ENCODE measurements around the gene LRRC26.

Gene LRRC26

DNA sequence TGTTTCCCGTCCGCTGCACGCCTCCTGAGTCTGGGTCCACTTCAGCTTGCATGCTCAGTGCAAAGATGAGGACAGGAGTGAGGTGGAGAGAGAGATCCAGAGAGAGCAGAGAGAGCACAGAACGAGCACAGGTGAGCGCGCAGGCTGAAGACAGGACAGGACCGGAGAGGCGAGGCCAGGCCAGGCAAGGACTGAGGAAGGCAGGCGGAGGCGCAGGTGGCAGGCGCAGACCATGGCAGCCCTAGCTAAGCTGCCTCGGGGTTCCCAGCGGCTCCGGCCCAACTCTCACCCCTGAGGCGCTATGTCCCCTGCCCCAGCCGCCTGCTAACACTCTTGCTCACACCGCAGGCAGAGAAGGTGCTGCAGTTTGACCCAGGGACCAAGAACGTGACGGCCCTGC, 21.2 kb downstream of the LRRC26 start:
- no peak overlapping the region for H3K27ac ChIP-seq (ENCODE audit: low read depth, low read length)
- peaks cover 4% of the 10 kb centered on the region; the same call in 1 of the 2 replicates for H3K27me3 ChIP-seq (ENCODE audit: control insufficient read depth, low read length)

DNA sequence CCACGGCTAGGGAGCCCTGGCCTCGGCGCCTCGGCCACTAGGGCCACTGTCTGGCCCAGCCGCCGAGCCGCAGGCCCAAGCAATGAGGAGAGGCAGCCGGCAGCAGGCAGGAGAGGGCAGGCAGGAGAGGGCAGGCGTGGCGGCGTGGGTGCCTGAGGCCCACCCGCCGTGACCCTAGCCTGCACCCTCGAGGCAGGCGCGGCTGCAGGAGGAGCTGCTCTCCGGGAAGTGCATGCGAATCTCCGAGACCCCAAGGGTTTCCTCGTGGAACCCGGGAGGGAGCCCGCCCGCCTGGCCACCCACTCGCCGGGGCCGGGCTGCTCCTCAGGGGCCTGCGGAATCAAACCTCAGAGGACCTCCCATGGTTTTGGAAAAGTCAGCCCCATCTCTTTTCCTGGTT, 21.6 kb downstream of the LRRC26 start:
- TF ChIP-seq EZH2phosphoT487 (IDR thresholded peaks at IDR 0.05; ENCODE audit: borderline replicate concordance, low read length) = no peak
- TF ChIP-seq, protein P1, sequence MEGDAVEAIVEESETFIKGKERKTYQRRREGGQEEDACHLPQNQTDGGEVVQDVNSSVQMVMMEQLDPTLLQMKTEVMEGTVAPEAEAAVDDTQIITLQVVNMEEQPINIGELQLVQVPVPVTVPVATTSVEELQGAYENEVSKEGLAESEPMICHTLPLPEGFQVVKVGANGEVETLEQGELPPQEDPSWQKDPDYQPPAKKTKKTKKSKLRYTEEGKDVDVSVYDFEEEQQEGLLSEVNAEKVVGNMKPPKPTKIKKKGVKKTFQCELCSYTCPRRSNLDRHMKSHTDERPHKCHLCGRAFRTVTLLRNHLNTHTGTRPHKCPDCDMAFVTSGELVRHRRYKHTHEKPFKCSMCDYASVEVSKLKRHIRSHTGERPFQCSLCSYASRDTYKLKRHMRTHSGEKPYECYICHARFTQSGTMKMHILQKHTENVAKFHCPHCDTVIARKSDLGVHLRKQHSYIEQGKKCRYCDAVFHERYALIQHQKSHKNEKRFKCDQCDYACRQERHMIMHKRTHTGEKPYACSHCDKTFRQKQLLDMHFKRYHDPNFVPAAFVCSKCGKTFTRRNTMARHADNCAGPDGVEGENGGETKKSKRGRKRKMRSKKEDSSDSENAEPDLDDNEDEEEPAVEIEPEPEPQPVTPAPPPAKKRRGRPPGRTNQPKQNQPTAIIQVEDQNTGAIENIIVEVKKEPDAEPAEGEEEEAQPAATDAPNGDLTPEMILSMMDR (IDR thresholded peaks at IDR 0.05; ENCODE audit: low read depth, low read length, poor library complexity, severe bottlenecking) = no peak
- no peak overlapping the region for H3K4me3 ChIP-seq (ENCODE audit: low read length)
- peaks cover 19% of the 10 kb centered on the region for H3K4me1 ChIP-seq (ENCODE audit: control insufficient read depth, low read length)
- no peak overlapping the region for H3K27ac ChIP-seq (ENCODE audit: low read depth, low read length)
- peaks cover 2% of the 10 kb centered on the region; the same call in 1 of the 2 replicates for H3F3A ChIP-seq (ENCODE audit: control insufficient read depth, insufficient read depth)
- H3K9me3 ChIP-seq (ENCODE audit: control insufficient read depth, insufficient read depth, low read length) = 0 out of 2 replicates have a peak, but pooled peaks cover 5% of the 10 kb centered on the region
- no peak overlapping the region for H3K4me2 ChIP-seq (ENCODE audit: low read length)
- peaks cover 6% of the 10 kb centered on the region; the same call in 1 of the 2 replicates for H3K27me3 ChIP-seq (ENCODE audit: control insufficient read depth, low read length)
- no peaks in the 10 kb centered on the region for H4K20me1 ChIP-seq (ENCODE audit: control insufficient read depth, insufficient read depth, low read depth, low read length)
- no peaks in the 10 kb centered on the region for H3K9me2 ChIP-seq (replicated peaks; ENCODE audit: control insufficient read depth, low read length)
- no peaks in the 10 kb centered on the region for H3K36me3 ChIP-seq (ENCODE audit: control insufficient read depth, low read length)
- H3K79me2 ChIP-seq (ENCODE audit: control insufficient read depth, low read length) = no peaks in the 10 kb centered on the region

More for the DNA sequence above, 21.2 kb downstream of the LRRC26 start:
- Histone ChIP-seq H3K9me2 (replicated peaks; ENCODE audit: control insufficient read depth, low read length) (no peaks in the 10 kb centered on the region), H3K9me3 (ENCODE audit: control insufficient read depth, insufficient read depth, low read length) (0 out of 2 replicates have a peak, but pooled peaks cover 5% of the 10 kb centered on the region), H3K4me3 (ENCODE audit: low read length) (no peak overlapping the region), H3F3A (ENCODE audit: control insufficient read depth, insufficient read depth) (peaks cover 2% of the 10 kb centered on the region; the same call in 1 of the 2 replicates), H3K4me1 (ENCODE audit: control insufficient read depth, low read length) (peaks cover 19% of the 10 kb centered on the region), H3K36me3 (ENCODE audit: control insufficient read depth, low read length) (no peaks in the 10 kb centered on the region), H3K4me2 (ENCODE audit: low read length) (no peak overlapping the region), H3K79me2 (ENCODE audit: control insufficient read depth, low read length) (no peaks in the 10 kb centered on the region), H4K20me1 (ENCODE audit: control insufficient read depth, insufficient read depth, low read depth, low read length) (no peaks in the 10 kb centered on the region)
- TF ChIP-seq, protein P1 (IDR thresholded peaks at IDR 0.05; ENCODE audit: low read depth, low read length, poor library complexity, severe bottlenecking) = no peak
- no peak for TF ChIP-seq EZH2phosphoT487 (IDR thresholded peaks at IDR 0.05; ENCODE audit: borderline replicate concordance, low read length)

DNA sequence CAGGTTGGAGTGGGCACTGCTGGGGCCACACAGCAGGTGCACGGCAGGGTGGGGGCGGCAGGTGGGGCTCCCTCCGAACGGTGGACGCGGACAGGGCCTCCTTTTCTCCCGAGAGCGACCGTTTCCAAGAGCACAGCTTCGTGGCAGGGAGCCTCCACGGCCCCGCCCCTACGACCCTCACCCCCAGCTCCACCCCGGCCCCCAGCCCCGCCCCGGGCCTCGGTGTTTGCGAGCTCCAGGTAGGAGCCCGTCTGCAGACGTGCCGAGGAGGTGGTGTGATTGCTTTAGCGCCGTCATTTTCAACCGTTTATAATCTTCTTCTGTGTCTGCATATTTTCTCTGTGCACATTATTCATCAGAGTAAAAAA, 22.1 kb downstream of the LRRC26 start:
- H3K4me2 ChIP-seq (ENCODE audit: low read length) = no peak overlapping the region
- 0 out of 2 replicates have a peak, but pooled peaks cover under 1% of the 10 kb centered on the region for H3K9me3 ChIP-seq (ENCODE audit: control insufficient read depth, insufficient read depth, low read length)
- H3K27me3 ChIP-seq (ENCODE audit: control insufficient read depth, low read length) = peaks cover 8% of the 10 kb centered on the region; the same call in 1 of the 2 replicates
- TF ChIP-seq EZH2phosphoT487 (IDR thresholded peaks at IDR 0.05; ENCODE audit: borderline replicate concordance, low read length) = no peak
- TF ChIP-seq, protein P1 (IDR thresholded peaks at IDR 0.05; ENCODE audit: low read depth, low read length, poor library complexity, severe bottlenecking) = no peak
- H3K4me1 ChIP-seq (ENCODE audit: control insufficient read depth, low read length) = peaks cover 19% of the 10 kb centered on the region
- H3K27ac ChIP-seq (ENCODE audit: low read depth, low read length) = no peak overlapping the region
- H4K20me1 ChIP-seq (ENCODE audit: control insufficient read depth, insufficient read depth, low read depth, low read length) = no peaks in the 10 kb centered on the region
- H3F3A ChIP-seq (ENCODE audit: control insufficient read depth, insufficient read depth) = peaks cover 2% of the 10 kb centered on the region; the same call in 1 of the 2 replicates
- no peaks in the 10 kb centered on the region for H3K9me2 ChIP-seq (replicated peaks; ENCODE audit: control insufficient read depth, low read length)
- H3K36me3 ChIP-seq (ENCODE audit: control insufficient read depth, low read length) = no peaks in the 10 kb centered on the region
- H3K79me2 ChIP-seq (ENCODE audit: control insufficient read depth, low read length) = no peaks in the 10 kb centered on the region
- H3K4me3 ChIP-seq (ENCODE audit: low read length) = no peak overlapping the region

All from DOHH2 (cell line).